Erythroblast (primary cell): ENCODE results near the gene GOSR2.

Source experiments
- GATA1 ChIP-seq: IDR thresholded peaks from 2 replicates; pipeline ENCODE4 v1.6.1; 2011; ENCODE audit warnings: low read depth, mild to moderate bottlenecking, control low read depth, low read length, moderate library complexity
- POLR2A ChIP-seq: IDR thresholded peaks from 2 replicates; pipeline ENCODE4 v1.6.1; 2011; ENCODE audit warnings: mild to moderate bottlenecking, low read length

GRCh38 chr17:46983782-46984181 lies 60.8 kb downstream of the GOSR2 start:
- TF ChIP-seq POLR2A: no peak
- TF ChIP-seq GATA1: no peak
